ENCODE data around the gene IMPG2.

The IMPG2 gene

GRCh38 chr3:101177577-101177976 lies 142.8 kb downstream of the IMPG2 start:
- H3K9me3 ChIP-seq (ENCODE audit: low read length): no peaks in the 10 kb centered on the region
- no peaks in the 10 kb centered on the region for H3K27me3 ChIP-seq (ENCODE audit: control insufficient read depth in 1 of 2, insufficient read depth in 2 of 2, low read length in 2 of 2)
- no peaks in the 10 kb centered on the region for H3K36me3 ChIP-seq (ENCODE audit: insufficient read depth, low read length)
- H3K4me3 ChIP-seq (ENCODE audit: low read depth in 1 of 2, low read length in 2 of 2): no peak overlapping the region
- no peak overlapping the region for H3K9ac ChIP-seq (ENCODE audit: low read length)
- no peak overlapping the region for H3K27ac ChIP-seq (ENCODE audit: low read depth, low read length)
- H3K4me1 ChIP-seq (ENCODE audit: insufficient read depth, low read length): no peaks in the 10 kb centered on the region
